Bladder microvascular endothelial cell (primary cell): ENCODE measurements around the gene OR1Q1. TPM values are rescaled to one million over a fixed set of nuclear protein-coding genes. Genes with fewer than 3 reads are reported as not detected.

Experiments
- total RNA-seq: library from RNA; depleted of rRNA; stranded (reverse); fragments of >200 nt; gene quantifications from 2 replicates; pipeline ENCODE4 v1.2.3, GENCODE V29; 2014

Gene OR1Q1
- not detected in 2 replicates for total RNA-seq

GRCh38 chr9:122614362-122614761, at the start of gene OR1Q1:
Gene OR1Q1 (plus strand): TSS chr9:122614738. CDS start chr9:122614738, 0 bp downstream.

GRCh38 chr9:122583284-122583683, 31.3 kb upstream of the OR1Q1 start, which contains the start of gene OR1L8:
Gene OR1L8 (minus strand): TSS chr9:122583384. CDS start chr9:122568477, 14,907 bp downstream.

GRCh38 chr9:122657527-122657926, 43.0 kb downstream of the OR1Q1 start, which contains the start of gene OR1B1:
Gene OR1B1 (minus strand): TSS chr9:122657627.

GRCh38 chr9:122661416-122661815, 46.9 kb downstream of the OR1Q1 start, which contains the start of gene OR1L1:
Gene OR1L1 (plus strand): TSS chr9:122661716. CDS start chr9:122661716, 0 bp downstream.

Other genes starting within 250 kb of the OR1Q1 start
- gene PTGS1, start 243.7 kb upstream of the OR1Q1 start, total RNA-seq = 0.97 and 5.9 TPM in 2 replicates
- gene OR1J1, start 136.8 kb upstream of the OR1Q1 start, total RNA-seq = not detected in 2 replicates
- 0.13 TPM in 1 of 2 replicates, not detected in the other for gene OR1J2, start 103.9 kb upstream of the OR1Q1 start, total RNA-seq
- gene OR1J4, start 95.6 kb upstream of the OR1Q1 start, total RNA-seq = 0.25 TPM in 1 of 2 replicates, not detected in the other
- gene OR1N1, start 87.4 kb upstream of the OR1Q1 start, total RNA-seq = not detected in 2 replicates
- not detected in 2 replicates for gene OR1N2, start 61.6 kb upstream of the OR1Q1 start, total RNA-seq
- gene OR1L8, start 31.4 kb upstream of the OR1Q1 start, total RNA-seq = 0.06 TPM in 1 of 2 replicates, not detected in the other
- gene OR1B1, start 42.9 kb downstream of the OR1Q1 start, total RNA-seq = 0.13 TPM in 1 of 2 replicates, not detected in the other
- gene OR1L1, start 47.0 kb downstream of the OR1Q1 start, total RNA-seq = not detected in 2 replicates
- gene OR1L3, start 60.4 kb downstream of the OR1Q1 start, total RNA-seq = not detected in 2 replicates
- gene OR1L4, start 109.3 kb downstream of the OR1Q1 start, total RNA-seq = not detected in 2 replicates
- gene OR1L6, start 127.6 kb downstream of the OR1Q1 start, total RNA-seq = not detected in 2 replicates
- not detected in 2 replicates for gene OR5C1, start 174.2 kb downstream of the OR1Q1 start, total RNA-seq
- not detected in 2 replicates for gene OR1K1, start 185.4 kb downstream of the OR1Q1 start, total RNA-seq
- gene PDCL, start 213.8 kb downstream of the OR1Q1 start, total RNA-seq = 57.6 and 106 TPM in 2 replicates